GM21390 (cell line): ENCODE data around the gene ARL1.
A peak's percentile ranks its signal among the peaks of the same experiment; 100 is the strongest.
"Not testable (repeated sequence)": the region's sequence is repeated elsewhere in the genome, so short reads cannot be mapped to it uniquely, and the experiment has no call there.

Experiments used
- ATAC-seq: cut with Tn5 transposase; IDR thresholded peaks from one replicate; pipeline ENCODE4 v1.9.1; 2021; ENCODE audit not compliant: unreplicated experiment

ARL1 gene

DNA sequence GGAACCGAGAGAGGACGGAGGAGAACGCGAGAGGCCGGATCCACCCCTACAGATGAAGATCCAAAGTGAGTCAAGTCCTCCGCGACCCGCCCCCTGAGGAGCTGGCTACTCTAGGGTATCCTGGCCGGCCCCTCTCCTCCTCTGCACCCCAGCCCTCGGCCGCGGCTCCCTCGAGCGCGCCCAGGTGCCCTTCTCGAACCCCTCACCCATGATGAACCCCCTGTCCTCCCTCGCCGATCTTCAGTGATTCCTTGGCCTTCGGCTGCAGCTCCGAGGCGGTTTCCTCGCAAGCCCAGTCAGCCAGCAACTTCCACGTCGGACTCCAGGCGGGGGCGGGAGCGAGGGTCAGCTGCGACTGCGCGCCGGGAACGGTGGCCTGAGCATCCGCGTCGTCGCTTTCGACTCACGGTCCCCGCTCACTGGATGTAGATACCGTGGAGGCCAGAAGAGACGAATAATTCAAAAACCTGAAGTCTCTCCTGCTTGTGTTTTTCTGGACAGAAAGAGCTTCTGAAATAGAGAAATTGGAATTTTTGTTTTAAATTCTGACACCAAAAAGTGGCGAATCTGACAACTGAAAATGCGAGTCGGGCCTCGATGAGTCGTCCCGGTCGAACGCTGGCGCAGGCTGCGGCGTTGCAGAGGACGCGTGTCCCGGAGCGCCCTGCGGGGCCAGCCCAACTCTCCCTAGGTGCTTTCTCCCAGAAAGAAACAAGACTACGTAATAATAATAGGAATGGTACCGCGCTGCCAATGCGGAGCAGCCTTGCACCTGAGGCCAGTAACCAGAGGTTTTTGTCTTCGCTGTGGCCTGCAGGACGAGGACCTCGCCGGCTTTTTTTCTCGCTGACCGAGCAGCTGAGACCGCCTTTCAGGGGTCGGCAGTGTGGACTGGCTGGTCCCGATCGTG is at the start of gene ARL1:
Gene ARL1 (minus strand): TSS at position 337 of the 910 bp plus-strand sequence. CDS start 127 bp downstream, at position 210.
- peak; percentile 88 for ATAC-seq

DNA sequence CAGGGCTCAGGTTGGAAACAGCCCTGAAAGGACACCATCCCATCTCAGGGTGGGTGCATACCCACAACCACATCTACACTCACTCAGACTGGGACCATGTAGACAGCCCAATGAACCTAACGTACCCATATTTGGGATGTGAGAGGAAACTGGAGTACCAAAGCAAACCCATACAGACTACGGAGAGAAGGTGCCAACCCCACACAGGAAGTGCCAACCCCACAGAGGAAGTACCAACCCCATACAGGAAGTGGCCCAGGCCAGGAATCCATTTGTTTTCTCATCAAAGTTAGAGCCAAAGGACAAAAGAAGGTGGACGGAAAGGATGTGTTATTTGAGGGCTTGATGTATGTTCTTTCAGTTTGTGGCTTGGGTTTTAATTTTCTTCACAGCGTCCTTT is 48.1 kb upstream of the ARL1 start:
- no peak for ATAC-seq

DNA sequence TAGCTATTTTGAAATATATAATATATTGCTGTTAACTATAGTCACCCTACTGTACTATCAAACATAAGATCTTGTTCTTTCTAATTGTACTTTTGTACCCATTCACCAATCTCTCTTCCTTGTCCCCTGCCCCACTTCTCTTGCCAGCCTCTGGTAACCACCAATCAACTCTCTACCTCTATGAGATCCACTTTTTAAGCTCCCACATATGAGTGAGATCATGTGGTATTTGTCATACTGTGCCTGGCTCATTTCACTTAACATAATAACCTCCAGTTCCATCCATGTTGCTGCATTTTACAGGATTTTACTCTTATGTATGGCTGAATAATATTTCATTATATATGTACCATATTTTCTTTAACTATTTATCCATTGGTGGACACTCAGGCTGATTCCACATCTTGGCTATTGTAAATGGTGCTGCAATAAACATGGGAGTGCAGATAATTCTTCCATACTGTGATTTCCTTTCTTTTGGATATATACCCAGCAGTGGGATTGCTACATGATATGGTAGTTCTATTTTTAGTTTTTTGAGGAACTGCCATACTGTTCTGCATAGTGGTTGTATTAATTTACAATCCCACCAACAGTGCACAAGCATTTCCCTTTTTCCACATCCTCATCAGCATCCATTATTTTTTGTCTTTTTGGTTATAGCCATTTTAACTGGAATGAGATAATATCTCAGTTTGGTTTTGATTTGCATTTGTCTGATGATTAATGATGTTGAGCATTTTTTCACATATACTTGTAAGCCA is 34.1 kb upstream of the ARL1 start:
- ATAC-seq: no peak

DNA sequence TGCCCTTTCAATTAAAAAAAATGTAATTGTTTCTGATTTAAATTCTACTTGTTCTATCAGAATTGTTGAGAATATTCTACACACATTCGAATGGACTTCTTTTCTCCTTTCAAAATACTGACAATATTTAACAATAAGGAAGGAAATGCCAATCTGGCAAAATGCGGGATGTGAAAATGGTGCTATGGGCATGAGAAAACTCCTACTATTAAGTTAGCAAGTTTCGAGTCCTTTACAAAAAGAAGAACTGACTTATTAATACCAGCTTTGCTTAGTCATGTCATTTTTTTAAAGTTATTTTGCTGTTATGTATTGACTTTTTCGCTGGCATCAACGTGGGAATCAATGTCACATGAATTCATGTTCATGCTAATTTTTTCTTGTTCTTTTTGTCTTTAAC is 31.7 kb upstream of the ARL1 start:
- no peak for ATAC-seq

DNA sequence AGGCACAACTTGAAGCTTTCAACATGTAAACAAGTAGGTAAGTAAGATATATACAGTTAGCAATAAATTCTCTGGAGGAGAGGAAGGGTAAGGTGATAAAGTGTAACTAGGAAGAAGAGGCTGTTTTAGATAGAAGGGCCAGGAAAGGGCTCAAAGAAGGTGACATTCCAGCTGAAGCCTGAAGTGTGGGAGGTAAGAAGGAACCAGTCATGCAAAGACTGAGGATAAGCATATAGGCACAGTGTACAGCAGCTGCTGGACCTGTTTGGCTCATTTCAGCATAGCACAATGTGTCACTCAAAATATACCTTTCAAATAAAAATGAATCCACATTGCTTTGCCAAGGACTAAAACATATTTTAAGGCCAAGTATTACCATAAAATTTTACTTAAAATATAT is 28.6 kb upstream of the ARL1 start:
- no peak for ATAC-seq

DNA sequence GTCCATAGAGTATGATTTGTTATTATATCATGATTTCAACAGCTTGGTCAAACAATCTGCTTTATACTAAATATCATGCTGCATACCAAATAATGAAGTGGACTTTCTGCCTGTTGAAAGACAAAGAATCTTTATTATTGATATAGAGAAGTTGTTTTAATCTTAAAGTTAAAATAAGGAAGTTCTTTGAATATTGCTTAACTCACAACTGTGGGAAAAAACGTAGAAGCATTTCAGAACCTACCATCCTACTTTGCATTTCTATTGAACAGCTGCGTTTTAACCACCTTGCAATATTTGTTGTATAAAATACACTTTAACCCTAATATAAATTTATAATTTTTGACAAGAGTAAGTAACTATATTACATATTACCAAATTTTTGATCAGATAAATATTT is 22.9 kb upstream of the ARL1 start:
- ATAC-seq: no peak

DNA sequence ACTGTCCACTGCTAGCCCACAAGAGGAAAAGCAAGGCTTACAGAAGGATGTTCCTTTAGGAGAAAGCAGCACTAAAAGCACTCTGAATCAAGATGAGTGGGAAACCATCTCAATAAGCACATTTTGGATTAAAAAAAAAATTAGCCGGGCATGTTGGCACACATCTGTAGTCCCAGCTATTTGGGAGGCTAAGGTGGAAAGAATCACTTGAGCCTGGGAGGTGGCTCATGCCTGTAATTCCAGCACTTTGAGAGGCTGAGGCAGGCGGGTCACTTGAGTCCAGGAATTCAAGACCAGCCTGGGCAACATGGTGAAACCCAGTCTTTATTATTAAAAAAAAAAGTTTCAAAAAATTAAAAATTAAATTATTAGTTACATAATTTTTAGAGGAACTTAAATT is 17.0 kb upstream of the ARL1 start:
- ATAC-seq: no peak

DNA sequence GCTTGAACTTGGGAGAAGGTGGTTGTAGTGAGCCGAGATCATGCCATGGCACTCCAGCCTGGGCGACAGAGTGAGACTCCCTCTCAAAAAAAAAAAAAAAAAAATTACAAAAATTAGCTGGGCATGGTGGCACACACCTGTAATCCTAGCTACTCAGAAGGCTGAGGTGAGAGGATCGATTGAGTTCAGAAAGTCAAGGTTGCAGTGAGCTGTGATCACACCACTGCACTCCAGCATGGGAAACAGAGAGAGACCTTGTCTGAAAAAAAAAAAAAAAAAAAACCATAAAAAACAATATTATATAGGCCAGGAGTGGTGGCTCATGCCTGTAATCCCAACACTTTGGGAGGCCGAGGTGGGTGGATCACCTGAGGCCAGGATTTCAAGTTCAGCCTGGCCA is 14.5 kb upstream of the ARL1 start:
- ATAC-seq: not testable (repeated sequence)

DNA sequence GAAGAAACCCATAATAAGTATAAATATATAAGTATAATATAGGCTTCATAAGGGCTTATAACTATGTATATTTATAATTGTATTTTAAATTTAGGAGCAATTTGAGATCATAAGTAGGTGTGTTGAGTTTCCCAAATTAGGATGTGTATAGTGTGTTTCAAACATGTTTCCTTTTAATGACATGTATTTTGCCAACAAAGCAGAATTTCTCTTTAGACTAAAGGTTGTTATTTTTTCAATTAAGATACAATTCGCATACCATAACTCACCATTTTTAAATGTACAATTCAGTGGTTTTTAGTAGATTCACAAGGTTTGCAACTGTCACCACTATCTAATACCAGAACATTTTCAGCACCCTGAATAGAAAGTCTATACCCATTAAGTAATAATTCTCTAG is 7.7 kb upstream of the ARL1 start:
- no peak for ATAC-seq

DNA sequence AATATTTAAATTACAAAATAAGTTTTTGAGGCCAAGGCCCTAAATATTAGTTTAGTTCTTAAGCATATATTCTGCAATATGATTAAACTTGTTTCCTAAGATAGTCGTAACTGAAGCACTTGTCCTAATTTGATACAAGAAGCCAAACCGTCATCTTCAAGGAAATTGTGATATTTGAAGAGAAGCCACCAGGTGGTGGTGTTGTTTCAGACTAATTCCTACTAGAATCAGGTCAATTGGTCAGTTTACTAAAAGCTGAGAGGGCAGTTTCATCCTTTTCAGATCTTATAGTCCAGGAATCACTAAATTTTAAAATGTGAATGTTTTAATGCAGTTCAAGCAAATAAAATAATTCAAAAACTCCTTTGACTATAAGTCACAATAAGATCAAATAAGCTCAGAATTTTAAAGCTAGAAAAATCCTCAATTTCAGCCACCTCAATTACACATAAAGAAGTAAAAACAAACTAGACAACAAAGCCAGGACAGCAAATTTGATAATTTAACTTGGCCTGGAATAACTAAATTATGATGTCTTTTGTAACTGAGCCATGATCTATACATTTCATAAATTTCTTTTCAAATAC is 7.1 kb upstream of the ARL1 start:
- peak; percentile 85 for ATAC-seq

DNA sequence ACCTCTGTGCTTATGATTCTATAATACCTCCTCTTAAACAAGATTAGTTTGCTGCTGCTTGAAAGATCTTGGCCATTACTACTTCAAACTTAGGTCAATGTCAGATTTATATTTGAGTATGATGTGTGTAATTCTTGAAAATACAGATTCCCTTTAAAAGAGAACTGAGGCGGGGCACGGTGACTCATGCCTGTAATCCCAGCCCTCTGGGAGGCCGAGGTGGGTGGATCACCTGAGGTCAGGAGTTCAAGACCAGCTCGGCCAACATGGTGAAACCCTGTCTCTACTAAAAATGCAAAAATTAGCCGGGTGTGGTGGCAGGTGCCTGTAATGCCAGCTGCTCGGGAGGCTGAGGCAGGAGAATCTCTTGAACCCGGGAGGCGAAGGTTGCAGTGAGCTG is 2.6 kb upstream of the ARL1 start:
- ATAC-seq: not testable (repeated sequence)

DNA sequence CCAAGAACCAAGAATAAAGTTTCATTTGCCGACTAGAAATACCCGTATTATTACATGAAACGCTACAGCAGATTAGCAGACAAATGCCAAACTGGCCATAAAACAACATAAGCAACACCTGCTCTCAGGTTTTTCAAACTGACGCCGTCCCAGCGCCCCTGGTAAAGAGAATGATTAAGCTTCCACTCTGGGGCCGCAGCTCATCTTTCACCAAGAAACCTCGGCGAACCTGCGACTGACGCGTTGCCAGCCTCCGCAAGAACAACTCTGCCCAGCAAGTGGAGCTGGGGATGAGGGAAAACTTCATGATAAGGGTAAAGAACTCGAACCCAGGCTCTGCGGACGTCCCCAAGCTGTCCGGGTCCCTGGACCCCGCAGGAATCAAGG is 530 bp downstream of the ARL1 start:
- ATAC-seq: peak; percentile 24

DNA sequence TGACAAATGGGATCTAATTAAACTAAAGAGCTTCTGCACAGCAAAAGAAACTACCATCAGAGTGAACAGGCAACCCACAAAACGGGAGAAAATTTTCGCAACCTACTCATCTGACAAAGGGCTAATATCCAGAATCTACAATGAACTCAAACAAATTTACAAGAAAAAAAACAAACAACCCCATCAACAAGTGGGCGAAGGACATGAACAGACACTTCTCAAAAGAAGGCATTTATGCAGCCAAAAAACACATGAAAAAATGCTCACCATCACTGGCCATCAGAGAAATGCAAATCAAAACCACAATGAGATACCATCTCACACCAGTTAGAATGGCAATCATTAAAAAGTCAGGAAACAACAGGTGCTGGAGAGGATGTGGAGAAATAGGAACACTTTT is 16.4 kb downstream of the ARL1 start:
- not testable (repeated sequence) for ATAC-seq

DNA sequence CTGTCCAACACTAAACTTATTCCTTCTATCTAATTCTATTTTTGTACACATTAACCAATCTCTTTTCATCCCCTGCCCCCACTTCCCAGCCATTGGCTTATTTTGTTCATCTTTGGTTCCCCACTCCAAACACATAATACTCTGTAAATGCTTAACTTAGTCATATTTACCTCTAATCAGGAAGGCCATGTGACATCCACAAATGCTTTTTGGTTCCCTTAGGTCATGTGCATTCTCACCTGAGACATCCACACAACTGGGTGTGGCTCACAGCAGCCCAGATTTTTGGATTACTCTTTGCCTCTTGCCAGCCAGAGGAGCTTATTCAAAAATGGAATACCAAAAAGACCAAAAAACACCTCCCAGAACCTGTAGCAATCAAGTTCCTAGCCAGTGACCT is 28.4 kb downstream of the ARL1 start:
- ATAC-seq: no peak

DNA sequence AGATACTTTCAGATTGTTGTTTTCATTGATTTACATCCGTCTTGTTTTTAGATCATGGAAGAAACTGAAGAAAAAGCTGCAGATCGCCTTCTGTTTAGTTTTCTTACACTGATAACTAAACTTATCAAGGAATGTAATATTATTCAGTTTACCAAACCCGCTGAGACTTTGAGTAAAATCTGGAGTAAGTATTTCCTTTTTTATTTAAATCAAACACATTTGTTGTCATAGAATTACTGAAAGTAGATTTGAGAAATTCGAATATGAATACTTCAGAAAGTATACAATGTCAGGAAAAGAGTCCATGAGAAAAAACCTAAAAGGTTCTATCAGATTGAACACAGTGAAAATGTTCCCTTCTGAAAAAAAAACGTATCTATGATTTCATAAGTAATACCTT is 32.0 kb downstream of the ARL1 start:
- no peak for ATAC-seq

DNA sequence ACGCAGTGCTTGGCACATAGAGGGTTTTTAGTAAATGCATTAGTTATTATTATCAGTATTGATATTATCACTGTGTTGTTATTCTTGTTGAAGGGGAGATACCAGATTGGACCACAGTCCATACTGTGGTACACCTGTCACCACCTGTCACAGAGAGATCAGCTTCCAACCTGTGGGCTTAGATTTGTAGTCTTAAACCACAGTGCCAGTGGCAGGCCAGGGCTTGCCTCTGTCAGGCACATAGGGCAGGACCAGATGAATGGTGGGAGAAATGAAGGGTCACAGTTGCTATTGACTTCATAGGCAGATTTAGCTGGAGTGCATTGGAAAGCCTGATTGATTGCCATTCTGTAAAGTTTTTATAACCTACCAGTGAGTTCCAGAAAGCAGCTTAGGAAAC is 35.1 kb downstream of the ARL1 start:
- no peak for ATAC-seq

DNA sequence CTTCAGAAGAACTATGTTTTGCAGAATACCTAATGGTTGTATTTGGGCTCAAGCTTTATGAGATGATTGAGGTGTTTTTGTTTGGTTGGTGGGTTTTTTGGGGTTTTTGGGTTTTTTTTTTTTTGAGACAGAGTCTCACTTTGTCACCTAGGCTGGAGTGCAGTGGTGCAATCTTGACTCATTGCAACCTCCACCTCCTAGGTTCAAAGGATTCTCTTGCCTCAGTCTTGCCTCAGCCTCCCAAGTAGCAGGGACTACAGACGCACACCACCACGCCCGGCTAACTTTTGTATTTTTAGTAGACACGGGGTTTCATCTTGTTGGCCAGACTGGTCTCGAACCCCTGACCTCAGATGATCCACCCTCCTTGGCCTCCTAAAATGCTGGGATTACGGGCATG is 39.6 kb downstream of the ARL1 start:
- ATAC-seq: no peak

DNA sequence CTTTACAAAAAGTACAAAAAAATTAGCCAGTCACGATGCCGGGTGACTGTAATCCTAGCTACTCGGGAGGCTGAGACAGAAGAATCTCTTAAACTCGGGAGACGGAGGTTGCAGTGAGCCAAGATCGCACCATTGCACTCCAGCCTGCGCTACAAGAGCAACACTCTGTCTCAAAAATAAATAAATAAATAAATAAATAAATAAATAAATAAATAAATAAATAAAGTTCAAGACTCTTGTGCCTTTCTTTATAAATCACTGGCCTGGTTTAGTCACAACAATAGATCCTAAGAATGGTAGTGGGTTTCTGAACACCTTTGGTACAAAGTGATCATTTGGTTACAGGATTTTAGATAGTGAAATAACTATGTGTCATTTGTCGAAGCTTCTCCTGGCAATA is 46.1 kb downstream of the ARL1 start:
- ATAC-seq: no peak

DNA sequence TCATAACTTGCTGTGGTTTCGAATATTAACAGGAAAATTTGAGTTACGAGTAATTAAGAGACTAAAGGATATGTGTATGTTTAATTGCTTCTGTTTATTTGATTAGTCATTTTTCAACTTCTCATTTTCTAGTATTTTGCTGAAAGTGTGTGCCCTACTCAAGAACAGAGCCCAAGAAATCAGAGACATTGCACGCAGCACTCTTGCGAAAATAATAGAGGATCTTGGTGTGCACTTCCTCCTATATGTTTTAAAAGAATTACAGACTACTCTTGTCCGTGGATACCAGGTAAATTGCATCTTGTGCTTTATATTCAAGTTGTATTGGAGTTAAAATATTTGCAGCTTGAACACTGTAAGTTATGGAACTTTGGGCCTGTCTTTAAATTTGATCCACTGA is 50.8 kb downstream of the ARL1 start:
- ATAC-seq: no peak

DNA sequence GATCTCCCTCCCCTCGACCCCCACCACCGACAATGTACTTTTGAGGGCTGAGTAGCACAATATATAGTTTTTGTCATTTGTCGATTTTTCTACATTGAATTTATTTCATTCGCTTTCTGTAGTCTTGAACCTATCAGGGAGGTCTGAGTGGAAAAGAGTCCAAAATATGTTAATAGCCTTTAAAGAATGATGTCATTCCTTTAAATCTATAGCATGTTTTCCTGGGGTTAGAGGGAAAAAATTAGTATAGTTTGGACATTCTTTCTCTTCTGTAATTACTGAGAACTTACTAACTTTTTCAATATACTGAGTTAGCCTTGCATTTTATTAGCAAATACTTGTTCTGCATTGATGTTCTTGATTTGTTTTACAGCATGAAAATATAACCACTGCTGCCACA is 55.9 kb downstream of the ARL1 start:
- no peak for ATAC-seq

DNA sequence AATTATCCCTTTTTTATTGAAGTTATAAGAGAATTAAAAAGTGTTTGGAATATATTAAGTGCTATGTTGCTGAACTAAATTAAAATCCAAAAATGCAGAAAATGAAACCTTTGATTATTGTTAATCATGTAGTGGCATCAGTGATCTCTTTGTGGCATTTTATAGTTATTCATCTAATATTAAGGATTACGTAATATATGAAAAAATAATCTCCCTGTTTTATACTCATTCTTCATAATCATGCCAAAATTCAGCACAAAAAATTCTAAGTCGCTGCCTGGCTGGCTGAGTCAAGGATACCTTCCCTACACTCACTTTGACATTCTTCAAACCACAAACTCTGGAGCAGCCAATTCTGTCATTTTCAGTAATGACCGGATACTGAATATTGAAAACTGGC is 63.7 kb downstream of the ARL1 start:
- no peak for ATAC-seq
